GM15510 (cell line): ENCODE data around the gene STK31.

ENCODE experiments used
- POLR2A ChIP-seq: IDR thresholded peaks from 3 replicates; pipeline ENCODE4 v1.6.1; 2011; ENCODE audit warnings: borderline replicate concordance; ENCODE audit not compliant: insufficient read length; ENCODE audit errors: extremely low read depth

STK31 gene

GRCh38 chr7:23710000-23710399, at the start of gene STK31:
STK31 (plus strand) TSS chr7:23710219; CDS start chr7:23710286, 67 bp downstream.
- TF ChIP-seq POLR2A, result no peak

GRCh38 chr7:23661385-23661784, 48.6 kb upstream of the STK31 start:
- no peak for TF ChIP-seq POLR2A

GRCh38 chr7:23662124-23662983, 47.7 kb upstream of the STK31 start:
- no peak for TF ChIP-seq POLR2A

- TF ChIP-seq POLR2A, result no peak
Observed at GRCh38 chr7:23662984-23663313, 47.1 kb upstream of the STK31 start.

GRCh38 chr7:23664122-23664521, 45.9 kb upstream of the STK31 start:
- TF ChIP-seq POLR2A, result no peak

GRCh38 chr7:23672033-23672432, 38.0 kb upstream of the STK31 start:
- TF ChIP-seq POLR2A, result no peak

- TF ChIP-seq POLR2A, result peak; percentile 19
Observed at GRCh38 chr7:23679898-23680413, 30.1 kb upstream of the STK31 start, which contains the start of gene FAM221A. FAM221A (plus strand) TSS chr7:23680199; CDS start chr7:23680219, 20 bp downstream.

GRCh38 chr7:23680414-23681405, 29.3 kb upstream of the STK31 start:
- TF ChIP-seq POLR2A, result peak; percentile 39

- no peak for TF ChIP-seq POLR2A
Observed at GRCh38 chr7:23685731-23686130, 24.3 kb upstream of the STK31 start.

GRCh38 chr7:23687011-23687410, 23.0 kb upstream of the STK31 start:
- TF ChIP-seq POLR2A, result no peak

GRCh38 chr7:23689165-23689564, 20.9 kb upstream of the STK31 start:
- TF ChIP-seq POLR2A, result no peak

GRCh38 chr7:23691320-23691719, 18.7 kb upstream of the STK31 start:
- no peak for TF ChIP-seq POLR2A

- no peak for TF ChIP-seq POLR2A
Observed at GRCh38 chr7:23693224-23693623, 16.8 kb upstream of the STK31 start.

GRCh38 chr7:23696916-23697441, 13.0 kb upstream of the STK31 start:
- TF ChIP-seq POLR2A, result no peak

GRCh38 chr7:23698822-23699221, 11.2 kb upstream of the STK31 start:
- TF ChIP-seq POLR2A, result no peak

GRCh38 chr7:23700046-23700445, 10.0 kb upstream of the STK31 start:
- no peak for TF ChIP-seq POLR2A
